T-cell (primary cell): ENCODE results near the gene IMMP2L. TPM values are rescaled to one million over a fixed set of nuclear protein-coding genes. Genes with fewer than 3 reads are reported as not detected.

Experiments used
- ATAC-seq, 4 experiments: fragments of 200-7000 bp in 3 of 4; fragments of 150-1000 bp in 1 of 4; cut with Tn5 transposase; replicated peaks in 1 of 4; 1 replicate in 3 of 4; 2 replicates in 1 of 4; pipeline ENCODE4 v1.10.0; 2021; ENCODE audit warnings: moderate library complexity in 3 of 4, mild to moderate bottlenecking in 2 of 4, moderate number of reproducible peaks in 1 of 4
- CTCF ChIA-PET, 2 donors: fragments of 300-600 bp; sonication (Branson Sonifier 250); formaldehyde crosslinking; loops; one replicate each; lab custom pipeline; 2022; ENCODE audit warnings: antibody characterized with exemption in 2 of 2; lab: Charles Lee
- POLR2A ChIA-PET, 2 donors: fragments of 300-600 bp; sonication (Branson Sonifier 250); formaldehyde crosslinking; loops; one replicate each; lab custom pipeline; 2022; ENCODE audit warnings: antibody characterized with exemption in 2 of 2; lab: Charles Lee
- DNase-seq, 35 experiments: peaks; one replicate each; pipeline versions ENCODE4 v3.0.0 to v3.0.0-alpha.2; 2013 to 2023
- H3K27ac ChIP-seq: one replicate; pipeline ENCODE4 v1.5.1; 2013; ENCODE audit warnings: low read length
- H3K27me3 ChIP-seq, 2 experiments: replicated peaks in 1 of 2; 1 replicate in 1 of 2; 2 replicates in 1 of 2; pipeline versions ENCODE4 v1.6.1 to v1.7.0; 2013; ENCODE audit warnings: low read length in 1 of 2, mixed read lengths in 1 of 2; ENCODE audit not compliant: control insufficient read depth in 2 of 2, insufficient read depth in 2 of 2; ENCODE audit errors: extremely low read depth in 1 of 2
- H3K36me3 ChIP-seq, 2 donors: 1 replicate in 1 of 2; 2 replicates in 1 of 2; pipeline versions ENCODE4 v1.6.1 to v1.7.0; 2013; ENCODE audit warnings: low read length in 1 of 2; ENCODE audit not compliant: control insufficient read depth in 2 of 2, insufficient read depth in 1 of 2; ENCODE audit errors: extremely low read depth in 1 of 2
- H3K4me1 ChIP-seq, 2 experiments: 1 replicate in 1 of 2; 2 replicates in 1 of 2; pipeline versions ENCODE4 v1.6.1 to v1.7.0; 2013; ENCODE audit warnings: low read length in 2 of 2, mixed read lengths in 1 of 2; ENCODE audit not compliant: insufficient read depth in 2 of 2, control insufficient read depth in 1 of 2; ENCODE audit errors: extremely low read depth in 1 of 2
- H3K4me3 ChIP-seq, 2 donors: 1 replicate in 1 of 2; 2 replicates in 1 of 2; pipeline versions ENCODE4 v1.5.1 to v1.7.0; 2013; ENCODE audit warnings: mild to moderate bottlenecking in 2 of 2, low read length in 1 of 2, moderate library complexity in 1 of 2; ENCODE audit not compliant: control insufficient read depth in 1 of 2; ENCODE audit errors: extremely low read depth in 1 of 2
- H3K9me3 ChIP-seq: 2 replicates; pipeline ENCODE4 v1.7.0; 2013
- H3K27ac Mint-ChIP-seq, 2 donors: one replicate each; pipeline ENCODE4 v1.8.0; 2020 to 2021; ENCODE audit warnings: mild to moderate bottlenecking in 2 of 2, mixed read lengths in 2 of 2
- H3K27me3 Mint-ChIP-seq, 2 donors: one replicate each; pipeline ENCODE4 v1.8.0; 2021 to 2022; ENCODE audit warnings: mixed read lengths in 2 of 2
- H3K36me3 Mint-ChIP-seq: one replicate; pipeline ENCODE4 v1.8.0; 2021; ENCODE audit warnings: mixed read lengths
- H3K4me1 Mint-ChIP-seq, 3 donors: one replicate each; pipeline ENCODE4 v1.8.0; 2020 to 2022; ENCODE audit warnings: mixed read lengths in 3 of 3, mild to moderate bottlenecking in 1 of 3
- H3K4me3 Mint-ChIP-seq, 3 donors: one replicate each; pipeline ENCODE4 v1.8.0; 2020 to 2022; ENCODE audit warnings: mild to moderate bottlenecking in 3 of 3, mixed read lengths in 3 of 3, moderate library complexity in 3 of 3
- H3K9me3 Mint-ChIP-seq, 3 donors: one replicate each; pipeline ENCODE4 v1.8.0; 2020 to 2022; ENCODE audit warnings: mixed read lengths in 3 of 3
- WGBS: methylation state at CpG from one replicate; pipeline ENCODE4 v1.1.5; 2013; ENCODE audit warnings: missing lambda C conversion rate; ENCODE audit not compliant: insufficient coverage; 5-methylcytosine and 5-hydroxymethylcytosine counted together
- total RNA-seq, 35 experiments: library from RNA in 6 of 35; stranded (reverse) in 6 of 35; fragments of 120-200 nt in 1 of 35; gene quantifications; one replicate each; pipeline versions ENCODE4 v1.2.1 to v1.2.4 and lab custom pipeline; 2013 to 2026

Gene IMMP2L
- total RNA-seq, 5 donors from 2014 or later (not counting 1 experiment from before 2014, with no cell fraction given), result 14.1 to 27.3 (median 21.7) TPM

DNA sequence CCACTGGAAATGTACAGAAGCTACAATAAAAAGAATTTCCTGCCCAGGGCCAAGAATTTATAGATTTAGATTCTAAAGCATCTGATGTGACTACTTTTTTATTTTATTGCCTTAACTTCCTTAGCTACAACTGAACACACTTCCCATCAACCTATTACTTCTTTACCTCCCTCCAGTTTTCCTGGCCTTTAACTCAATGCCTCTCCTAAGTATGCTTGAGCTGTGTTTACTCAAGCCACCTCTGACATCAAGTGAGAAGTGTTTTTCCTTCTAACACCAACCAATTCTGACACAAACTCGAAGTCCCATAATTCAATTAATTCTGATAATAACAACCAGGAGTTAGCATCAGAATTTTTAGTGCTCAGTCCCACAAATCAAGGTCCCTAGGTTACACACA, 170.0 kb downstream of the IMMP2L start:
- no peak overlapping the region for H3K4me3 ChIP-seq
- DNase-seq, result no peak
- ChIA-PET CTCF (no interaction called here), POLR2A (no interaction called here)
- H3K27ac ChIP-seq, result no peak overlapping the region
- H3K9me3 ChIP-seq, result no peaks in the 10 kb centered on the region
- no peaks in the 10 kb centered on the region for H3K27me3 ChIP-seq
- H3K9me3 Mint-ChIP-seq, result peaks cover 4 to 12% (median 10%) of the 10 kb centered on the region in 3 donors
- H3K4me1 Mint-ChIP-seq, result no peaks in the 10 kb centered on the region
- H3K4me3 Mint-ChIP-seq, result no peak overlapping the region
- H3K36me3 ChIP-seq, result no peaks in the 10 kb centered on the region
- ATAC-seq, result no peak
- no peaks in the 10 kb centered on the region for H3K27me3 Mint-ChIP-seq
- no CpG with 5 or more reads among the region's 1 CpG for WGBS
- H3K27ac Mint-ChIP-seq, result no peak overlapping the region
- H3K4me1 ChIP-seq, result no peaks in the 10 kb centered on the region
- peaks cover 39% of the 10 kb centered on the region for H3K36me3 Mint-ChIP-seq

DNA sequence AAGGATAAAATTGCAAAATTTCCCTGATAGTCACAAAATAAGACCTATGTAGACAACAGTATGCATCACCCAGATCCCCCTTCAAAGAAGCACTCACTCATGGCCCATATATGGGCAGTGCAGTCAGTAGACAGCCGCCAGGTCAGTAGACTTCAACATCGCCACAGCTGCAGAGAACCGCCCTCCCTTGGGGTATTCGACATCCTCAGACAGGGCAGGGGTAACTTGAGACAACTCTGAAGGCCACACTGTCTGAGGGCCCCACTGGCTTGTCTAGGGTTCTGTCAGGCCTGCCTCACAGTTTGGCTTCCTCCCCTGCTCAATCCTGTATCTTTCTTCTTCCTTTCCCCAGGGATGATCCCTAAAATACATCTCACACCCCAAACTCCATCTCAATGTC, 172.3 kb downstream of the IMMP2L start:
- no peak for ATAC-seq
- no peaks in the 10 kb centered on the region for H3K4me1 Mint-ChIP-seq
- Histone ChIP-seq H3K27me3 (no peaks in the 10 kb centered on the region), H3K4me3 (no peak overlapping the region), H3K4me1 (no peaks in the 10 kb centered on the region), H3K27ac (no peak overlapping the region), H3K9me3 (no peaks in the 10 kb centered on the region), H3K36me3 (no peaks in the 10 kb centered on the region)
- WGBS, result 100% methylated on average over 1 of the region's 4 CpGs
- H3K27me3 Mint-ChIP-seq, result no peaks in the 10 kb centered on the region
- CTCF ChIA-PET, result no interaction called here
- peaks cover 36% of the 10 kb centered on the region for H3K36me3 Mint-ChIP-seq
- H3K27ac Mint-ChIP-seq, result no peak overlapping the region
- no peak for DNase-seq
- peaks cover 4 to 12% (median 10%) of the 10 kb centered on the region in 3 donors for H3K9me3 Mint-ChIP-seq
- POLR2A ChIA-PET, result no interaction called here
- no peak overlapping the region for H3K4me3 Mint-ChIP-seq

DNA sequence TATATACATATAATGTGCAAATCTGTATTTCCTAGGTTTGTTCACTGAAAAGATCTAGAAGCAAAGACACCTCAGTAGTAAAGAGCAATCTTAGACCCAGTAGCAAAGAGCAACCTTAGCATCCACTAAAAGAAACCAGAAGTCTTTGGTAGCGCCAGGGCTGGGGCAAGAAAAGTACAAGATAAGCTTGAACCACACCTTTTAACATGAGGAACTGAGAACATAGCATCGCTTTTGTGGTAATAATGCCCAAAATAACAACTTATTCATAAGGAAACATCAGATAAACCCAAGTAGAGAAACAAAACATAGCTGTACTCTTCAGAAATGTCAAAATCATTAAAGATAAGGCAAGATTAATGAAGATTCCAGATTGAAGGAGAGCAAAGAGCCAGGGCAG, 173.4 kb downstream of the IMMP2L start:
- no peaks in the 10 kb centered on the region for H3K9me3 ChIP-seq
- H3K9me3 Mint-ChIP-seq, result peaks cover 4 to 12% (median 10%) of the 10 kb centered on the region in 3 donors
- no peaks in the 10 kb centered on the region for H3K27me3 ChIP-seq
- peaks cover 33% of the 10 kb centered on the region for H3K36me3 Mint-ChIP-seq
- ChIA-PET CTCF (no interaction called here), POLR2A (no interaction called here)
- H3K4me3 Mint-ChIP-seq, result no peak overlapping the region
- no peak overlapping the region for H3K27ac ChIP-seq
- no peak overlapping the region for H3K27ac Mint-ChIP-seq
- no peaks in the 10 kb centered on the region for H3K4me1 ChIP-seq
- no peaks in the 10 kb centered on the region for H3K36me3 ChIP-seq
- DNase-seq (no peak), ATAC-seq (no peak)
- no peak overlapping the region for H3K4me3 ChIP-seq
- no CpG with 5 or more reads among the region's 2 CpGs for WGBS
- no peaks in the 10 kb centered on the region for H3K27me3 Mint-ChIP-seq
- H3K4me1 Mint-ChIP-seq, result no peaks in the 10 kb centered on the region

DNA sequence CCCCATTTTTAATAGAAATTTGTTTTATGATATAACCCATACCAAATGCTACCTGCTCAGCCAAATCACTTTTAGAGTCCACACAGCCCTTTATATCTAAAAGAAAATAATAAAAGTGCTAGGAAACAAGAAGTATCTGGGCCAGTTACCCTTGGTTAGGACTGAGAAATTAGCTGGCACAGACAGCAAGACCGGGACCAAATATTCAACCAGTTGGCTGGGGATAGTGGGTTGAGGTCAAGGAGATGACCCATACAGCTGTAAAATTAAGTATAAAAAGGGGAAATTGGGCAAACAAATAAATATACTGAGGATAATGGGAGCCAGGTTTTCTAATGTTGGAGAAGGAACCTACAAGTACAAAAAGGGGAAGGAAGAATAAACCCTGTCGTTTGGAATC, 174.3 kb downstream of the IMMP2L start:
- H3K9me3 Mint-ChIP-seq, result peaks cover 4 to 12% (median 10%) of the 10 kb centered on the region in 3 donors
- H3K27ac ChIP-seq, result no peak overlapping the region
- H3K27me3 ChIP-seq, result no peaks in the 10 kb centered on the region
- H3K4me3 Mint-ChIP-seq, result no peak overlapping the region
- no peak overlapping the region for H3K4me3 ChIP-seq
- H3K36me3 Mint-ChIP-seq, result peaks cover 38% of the 10 kb centered on the region
- no peaks in the 10 kb centered on the region for H3K4me1 Mint-ChIP-seq
- no peaks in the 10 kb centered on the region for H3K27me3 Mint-ChIP-seq
- ChIA-PET POLR2A (no interaction called here), CTCF (no interaction called here)
- no peak for DNase-seq
- 100% methylated on average over 1 of the region's 2 CpGs for WGBS
- no peaks in the 10 kb centered on the region for H3K9me3 ChIP-seq
- no peaks in the 10 kb centered on the region for H3K36me3 ChIP-seq
- no peaks in the 10 kb centered on the region for H3K4me1 ChIP-seq
- no peak for ATAC-seq
- no peak overlapping the region for H3K27ac Mint-ChIP-seq

DNA sequence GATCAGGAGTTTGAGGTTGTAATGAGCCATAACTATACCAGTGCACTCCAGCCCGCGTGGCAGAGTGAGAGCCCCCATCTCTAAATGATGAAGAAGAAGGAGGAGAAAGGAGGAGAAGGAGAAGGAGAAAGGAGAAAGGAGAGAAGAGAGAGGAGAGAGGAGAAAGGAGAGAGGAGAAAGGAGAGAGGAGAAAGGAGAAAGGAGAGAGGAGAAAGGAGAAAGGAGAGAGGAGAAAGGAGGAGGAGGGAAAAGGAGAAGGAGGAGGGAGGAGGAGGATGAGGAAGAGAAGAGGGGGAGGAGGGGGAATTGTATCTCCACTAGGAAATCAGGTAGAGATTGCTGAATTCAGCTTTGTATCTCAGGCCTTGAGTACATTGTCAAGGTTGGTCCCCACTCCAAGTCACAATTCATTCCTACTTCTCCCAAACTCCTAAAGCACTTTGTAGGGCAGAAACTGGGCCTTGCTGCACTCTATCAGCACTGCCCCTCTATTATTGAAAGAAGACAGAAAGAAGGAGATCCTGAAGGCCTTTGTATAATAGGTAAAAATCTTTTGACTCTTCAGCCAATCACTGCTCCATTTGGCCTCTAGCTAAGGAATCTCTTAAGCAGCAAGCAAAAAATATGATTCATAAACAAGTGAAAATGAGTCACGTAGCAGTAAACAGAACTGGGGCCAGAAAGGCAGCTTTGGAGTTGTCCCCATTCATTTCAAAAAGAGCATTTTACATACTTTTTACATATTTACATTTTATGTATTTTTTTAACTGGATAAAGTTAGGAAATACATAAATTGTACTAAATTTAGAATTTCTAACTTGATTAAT, 178.0 kb downstream of the IMMP2L start:
- ChIA-PET CTCF (no interaction called here), POLR2A (no interaction called here)
- Histone ChIP-seq H3K9me3 (no peaks in the 10 kb centered on the region), H3K4me3 (no peak overlapping the region), H3K4me1 (no peaks in the 10 kb centered on the region), H3K36me3 (no peaks in the 10 kb centered on the region), H3K27ac (no peak overlapping the region), H3K27me3 (no peaks in the 10 kb centered on the region)
- Mint-ChIP-seq H3K9me3 (peaks cover 3 to 8% (median 4%) of the 10 kb centered on the region in 3 donors), H3K27me3 (no peaks in the 10 kb centered on the region), H3K4me3 (no peak overlapping the region), H3K36me3 (peaks cover 24% of the 10 kb centered on the region), H3K4me1 (no peaks in the 10 kb centered on the region), H3K27ac (no peak overlapping the region)
- WGBS, result 100% methylated on average over 2 of the region's 3 CpGs
- no peak for ATAC-seq
- no peak for DNase-seq

DNA sequence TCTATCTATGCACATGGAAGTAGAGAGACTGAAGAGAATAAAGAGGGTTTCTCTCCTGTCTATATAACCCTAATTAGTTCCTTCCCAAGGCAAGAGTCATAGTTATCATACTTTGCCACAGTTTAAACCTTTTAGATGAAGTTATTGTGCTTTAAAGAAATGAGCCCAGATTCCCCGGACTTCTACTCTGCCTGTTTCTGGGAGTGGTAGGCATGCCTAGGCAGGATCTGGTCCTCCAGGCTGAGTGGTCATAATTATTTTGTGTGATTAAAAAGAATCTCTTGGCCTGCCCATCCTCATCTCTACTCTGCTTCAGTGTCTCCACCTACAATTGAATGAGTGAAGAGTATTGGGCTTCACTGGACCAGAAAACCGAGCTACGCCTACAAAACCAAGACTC, 179.2 kb downstream of the IMMP2L start:
- Mint-ChIP-seq H3K4me1 (no peaks in the 10 kb centered on the region), H3K27me3 (no peaks in the 10 kb centered on the region), H3K4me3 (no peak overlapping the region), H3K36me3 (peaks cover 21% of the 10 kb centered on the region), H3K9me3 (no peaks in the 10 kb centered on the region), H3K27ac (no peak overlapping the region)
- Histone ChIP-seq H3K36me3 (no peaks in the 10 kb centered on the region), H3K4me3 (no peak overlapping the region), H3K27me3 (no peaks in the 10 kb centered on the region), H3K4me1 (no peaks in the 10 kb centered on the region), H3K9me3 (no peaks in the 10 kb centered on the region), H3K27ac (no peak overlapping the region)
- ChIA-PET POLR2A (no interaction called here), CTCF (no interaction called here)
- no CpG with 5 or more reads among the region's 3 CpGs for WGBS
- ATAC-seq (no peak), DNase-seq (no peak)
